LHCN-M2 (cell line): ENCODE measurements around the gene IL17RC. TPM values are rescaled to one million over a fixed set of nuclear protein-coding genes. Genes with fewer than 3 reads are reported as not detected.

Source experiments
- DNase-seq: peaks from one replicate; pipeline ENCODE4 v3.0.0-alpha.2; 2012; ENCODE audit warnings: low read depth
- total RNA-seq: library from RNA; depleted of rRNA; stranded (reverse); fragments of >200 nt; gene quantifications from 2 replicates; pipeline ENCODE4 v1.2.3, GENCODE V29; 2014; rRNA removed

The IL17RC gene
- total RNA-seq, 1 experiment from 2014 or later: 30.1 TPM

DNA sequence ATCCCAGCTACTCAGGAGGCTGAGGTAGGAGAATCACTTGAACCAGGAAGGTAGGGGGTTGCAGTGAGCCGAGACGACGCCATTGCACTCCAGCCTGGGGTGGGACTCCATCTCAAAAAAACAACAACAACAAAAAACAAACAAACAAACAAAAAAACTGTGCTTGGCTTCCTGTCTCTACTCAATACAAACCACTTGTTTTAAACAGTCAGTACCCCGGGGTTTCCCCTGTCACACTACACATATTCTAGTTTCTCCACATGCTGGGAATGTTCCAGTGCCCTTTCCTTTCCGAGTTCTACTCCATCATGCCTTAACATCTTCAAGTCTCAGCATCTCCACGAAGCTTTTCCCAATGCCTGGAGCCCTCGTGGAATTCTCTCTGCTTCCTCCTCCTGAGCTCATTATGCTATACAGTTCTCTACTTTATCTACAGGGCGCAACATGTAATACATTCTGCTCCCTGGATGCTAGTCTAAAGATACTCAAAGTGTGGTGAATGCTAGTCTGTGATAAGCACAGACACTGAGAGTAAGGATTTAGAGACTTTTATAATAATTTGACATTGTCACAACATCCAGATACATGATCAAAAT is 61.9 kb downstream of the IL17RC start:
- no peak for DNase-seq

- no peak for DNase-seq
Observed at GRCh38 chr3:9980251-9980650, 63.4 kb downstream of the IL17RC start.

Other genes with a start within 250 kb of the IL17RC start
- gene CPNE9, start 213.3 kb upstream of the IL17RC start, total RNA-seq: not detected in 2 replicates
- 16.9 and 22.2 TPM in 2 replicates for gene BRPF1, start 185.4 kb upstream of the IL17RC start, total RNA-seq
- gene OGG1, start 167.1 kb upstream of the IL17RC start, total RNA-seq: 34.6 and 41.6 TPM in 2 replicates
- 27.6 and 31.2 TPM in 2 replicates for gene CAMK1, start 147.2 kb upstream of the IL17RC start, total RNA-seq
- 140 and 147 TPM in 2 replicates for gene TADA3, start 124.6 kb upstream of the IL17RC start, total RNA-seq
- gene ARPC4, start 124.0 kb upstream of the IL17RC start, total RNA-seq: 310 and 367 TPM in 2 replicates
- gene TTLL3, start 106.8 kb upstream of the IL17RC start, total RNA-seq: 15.4 and 17.3 TPM in 2 replicates
- gene RPUSD3, start 73.1 kb upstream of the IL17RC start, total RNA-seq: 48.0 and 60.2 TPM in 2 replicates
- gene CIDEC, start 36.8 kb upstream of the IL17RC start, total RNA-seq: not detected in 2 replicates
- 54.1 and 56.5 TPM in 2 replicates for gene JAGN1, start 26.5 kb upstream of the IL17RC start, total RNA-seq
- gene IL17RE, start 14.2 kb upstream of the IL17RC start, total RNA-seq: 1.1 and 1.9 TPM in 2 replicates
- gene CRELD1, start 16.7 kb downstream of the IL17RC start, total RNA-seq: 9.9 and 10.4 TPM in 2 replicates
- 1.4 and 2.5 TPM in 2 replicates for gene PRRT3, start 35.3 kb downstream of the IL17RC start, total RNA-seq
- 82.7 and 126 TPM in 2 replicates for gene EMC3, start 69.7 kb downstream of the IL17RC start, total RNA-seq
- gene FANCD2, start 109.3 kb downstream of the IL17RC start, total RNA-seq: 26.3 and 32.9 TPM in 2 replicates
- gene FANCD2OS, start 191.2 kb downstream of the IL17RC start, total RNA-seq: not detected in 2 replicates
- 97.1 and 113 TPM in 2 replicates for gene BRK1, start 198.6 kb downstream of the IL17RC start, total RNA-seq
- gene VHL, start 224.7 kb downstream of the IL17RC start, total RNA-seq: 26.9 and 28.4 TPM in 2 replicates
- gene IRAK2, start 247.8 kb downstream of the IL17RC start, total RNA-seq: 5.9 and 7.6 TPM in 2 replicates